Keratinocyte (primary cell): ENCODE measurements around the gene FBXO42. TPM values are rescaled to one million over a fixed set of nuclear protein-coding genes. Genes with fewer than 3 reads are reported as not detected.
A peak's percentile ranks its signal among the peaks of the same experiment; 100 is the strongest.

Source experiments
- DNase-seq: peaks from one replicate; pipeline ENCODE4 v3.0.0-alpha.2; 2011; ENCODE audit warnings: low read depth, missing footprints, low spot score
- FAIRE-seq: peaks from 2 replicates; lab custom pipeline; 2011; peaks lifted over from hg19 to GRCh38; lab: Jason Lieb, UNC
- H2AFZ ChIP-seq: 2 replicates; pipeline ENCODE4 v1.6.0; 2012; ENCODE audit warnings: low read length, control low read depth, inconsistent platforms; ENCODE audit not compliant: control insufficient read depth
- H3K27ac ChIP-seq: 2 replicates; pipeline ENCODE4 v1.5.1; 2011; ENCODE audit warnings: low read length; ENCODE audit not compliant: control insufficient read depth, insufficient read depth
- H3K27me3 ChIP-seq: 3 replicates; pipeline ENCODE4 v1.6.0; 2011; ENCODE audit warnings: low read length; ENCODE audit not compliant: control insufficient read depth, insufficient read depth; ENCODE audit errors: extremely low read depth
- H3K36me3 ChIP-seq, 2 experiments: 2 replicates in 1 of 2; 3 replicates in 1 of 2; pipeline ENCODE4 v1.5.1; 2011; ENCODE audit warnings: low read length in 2 of 2, mild to moderate bottlenecking in 1 of 2; ENCODE audit not compliant: control insufficient read depth in 2 of 2, insufficient read depth in 2 of 2; ENCODE audit errors: extremely low read depth in 1 of 2
- H3K4me1 ChIP-seq: 3 replicates; pipeline ENCODE4 v1.5.1; 2011; ENCODE audit warnings: low read length; ENCODE audit not compliant: control insufficient read depth, insufficient read depth; ENCODE audit errors: extremely low read depth
- H3K4me2 ChIP-seq: 3 replicates; pipeline ENCODE4 v1.6.0; 2011; ENCODE audit warnings: low read depth, low read length; ENCODE audit not compliant: control insufficient read depth, insufficient read depth; ENCODE audit errors: extremely low read depth
- H3K4me3 ChIP-seq, 3 experiments: fragments of 200-600 bp in 1 of 3; sonication (generic) in 1 of 3; 2 replicates in 2 of 3; 3 replicates in 1 of 3; pipeline ENCODE4 v1.5.1; 2011 to 2016; ENCODE audit warnings: low read length in 3 of 3, mild to moderate bottlenecking in 3 of 3, control low read depth in 2 of 3, inconsistent platforms in 1 of 3, low read depth in 1 of 3, mixed read lengths in 1 of 3, mixed run types in 1 of 3, moderate library complexity in 1 of 3; ENCODE audit not compliant: control insufficient read depth in 2 of 3, insufficient read depth in 2 of 3; ENCODE audit errors: extremely low read depth in 1 of 3
- H3K79me2 ChIP-seq: 2 replicates; pipeline ENCODE4 v1.6.0; 2012; ENCODE audit warnings: low read length; ENCODE audit not compliant: control insufficient read depth, insufficient read depth
- H3K9ac ChIP-seq: 3 replicates; pipeline ENCODE4 v1.6.0; 2011; ENCODE audit warnings: low read length; ENCODE audit not compliant: control insufficient read depth, insufficient read depth; ENCODE audit errors: extremely low read depth
- H3K9me1 ChIP-seq: 3 replicates; pipeline ENCODE4 v1.6.0; 2011; ENCODE audit warnings: low read length; ENCODE audit not compliant: control insufficient read depth, insufficient read depth; ENCODE audit errors: extremely low read depth
- H3K9me3 ChIP-seq: 2 replicates; pipeline ENCODE4 v1.5.1; 2012; ENCODE audit warnings: low read depth, low read length; ENCODE audit not compliant: control insufficient read depth
- H4K20me1 ChIP-seq: 3 replicates; pipeline ENCODE4 v1.6.0; 2011; ENCODE audit warnings: low read length; ENCODE audit not compliant: control insufficient read depth, insufficient read depth; ENCODE audit errors: extremely low read depth
- EZH2 ChIP-seq: IDR thresholded peaks from one replicate; pipeline ENCODE4 v1.6.1; 2012; ENCODE audit warnings: inconsistent platforms, mild to moderate bottlenecking, low read length, moderate library complexity
- dilution Hi-C: fragments of 300-500 bp; cut with MboI; formaldehyde crosslinking; loops from one replicate; pipeline ENCODE4 v1.7.0; 2020; ENCODE audit warnings: low sequenced_read_pairs; ENCODE audit not compliant: extremely low pct_ligation_motif_present
- polyA plus RNA-seq, 5 experiments: library from polyadenylated mRNA; depleted of rRNA in 3 of 5; stranded (reverse) in 3 of 5; stranded (forward) in 1 of 5; unstranded in 1 of 5; fragments of >200 nt; gene quantifications; 1 replicate in 1 of 5; 2 replicates in 3 of 5; 3 replicates in 1 of 5; pipeline versions ENCODE4 v1.2.1 to v1.2.3, GENCODE V29; 2011 to 2012; ENCODE audit warnings: missing spikeins in 2 of 5, low read depth in 1 of 5, low replicate concordance in 1 of 5
- TF ChIP-seq, protein P1 (sequence below), 3 experiments: IDR thresholded peaks in 1 of 3; conservative IDR thresholded peaks in 1 of 3; optimal IDR thresholded peaks in 1 of 3; 2 replicates in 2 of 3; 3 replicates in 1 of 3; pipeline versions ENCODE3 to v1.5.1; 2011; ENCODE audit warnings: low read length in 3 of 3, mild to moderate bottlenecking in 3 of 3, moderate library complexity in 2 of 3, control low read depth in 1 of 3, inconsistent platforms in 1 of 3; ENCODE audit not compliant: insufficient read depth in 2 of 3; ENCODE audit errors: extremely low read depth in 1 of 3

The FBXO42 gene
- polyA plus RNA-seq, 1 donor (not counting 4 experiments of a cell fraction or from before 2014, with no cell fraction given), result 14.1 TPM

DNA sequence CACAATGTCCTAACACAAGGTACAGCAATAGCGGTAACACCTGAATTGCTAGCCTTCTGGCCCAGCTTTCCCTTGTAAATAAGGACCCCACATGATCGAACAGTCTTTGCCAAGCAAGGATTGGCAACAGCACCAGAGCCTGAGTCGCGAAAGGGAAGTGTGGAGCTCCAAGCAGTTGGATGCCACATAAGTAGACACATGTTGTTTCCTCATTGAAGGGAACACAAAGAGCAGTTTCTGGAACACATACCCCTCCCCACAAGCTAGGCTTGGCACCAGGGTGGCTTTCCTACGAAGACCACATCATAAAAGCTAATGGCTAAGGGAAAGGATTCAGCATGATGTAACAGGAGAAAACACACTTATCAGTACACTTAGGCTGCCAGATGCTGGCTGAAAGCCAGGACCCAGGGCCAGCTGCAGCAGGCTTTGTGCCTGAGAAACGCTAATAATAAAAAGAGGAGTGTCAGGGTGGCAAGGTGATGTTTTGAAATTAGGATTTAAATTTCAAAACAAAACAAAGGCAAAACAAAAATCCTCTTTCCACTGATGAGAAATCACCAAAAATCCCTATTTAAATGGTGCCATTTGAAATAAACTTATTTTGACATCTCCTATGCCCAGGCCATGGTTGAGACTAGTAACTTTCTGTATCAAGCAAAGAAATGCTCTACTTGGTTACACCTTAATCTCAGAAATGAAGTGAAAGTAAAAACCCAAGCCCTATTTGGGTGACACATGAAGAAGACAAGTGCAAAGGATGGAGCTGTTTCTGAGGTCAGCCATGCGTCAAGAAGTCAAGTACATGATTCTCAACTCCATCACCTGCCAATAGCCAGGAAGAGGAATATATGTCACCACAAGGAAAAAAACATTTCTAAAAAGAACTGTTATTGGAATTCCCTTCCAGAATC is 103.4 kb downstream of the FBXO42 start:
- DNase-seq, result peak; percentile 41
- H3K36me3 ChIP-seq, result peaks cover 14 to 15% of the 10 kb centered on the region in 2 experiments
- no peak overlapping the region for H2AFZ ChIP-seq
- peaks cover 19% of the 10 kb centered on the region for H3K4me1 ChIP-seq
- H4K20me1 ChIP-seq, result no peaks in the 10 kb centered on the region
- H3K9ac ChIP-seq, result peak overlapping the region; percentile 42
- TF ChIP-seq, protein P1, sequence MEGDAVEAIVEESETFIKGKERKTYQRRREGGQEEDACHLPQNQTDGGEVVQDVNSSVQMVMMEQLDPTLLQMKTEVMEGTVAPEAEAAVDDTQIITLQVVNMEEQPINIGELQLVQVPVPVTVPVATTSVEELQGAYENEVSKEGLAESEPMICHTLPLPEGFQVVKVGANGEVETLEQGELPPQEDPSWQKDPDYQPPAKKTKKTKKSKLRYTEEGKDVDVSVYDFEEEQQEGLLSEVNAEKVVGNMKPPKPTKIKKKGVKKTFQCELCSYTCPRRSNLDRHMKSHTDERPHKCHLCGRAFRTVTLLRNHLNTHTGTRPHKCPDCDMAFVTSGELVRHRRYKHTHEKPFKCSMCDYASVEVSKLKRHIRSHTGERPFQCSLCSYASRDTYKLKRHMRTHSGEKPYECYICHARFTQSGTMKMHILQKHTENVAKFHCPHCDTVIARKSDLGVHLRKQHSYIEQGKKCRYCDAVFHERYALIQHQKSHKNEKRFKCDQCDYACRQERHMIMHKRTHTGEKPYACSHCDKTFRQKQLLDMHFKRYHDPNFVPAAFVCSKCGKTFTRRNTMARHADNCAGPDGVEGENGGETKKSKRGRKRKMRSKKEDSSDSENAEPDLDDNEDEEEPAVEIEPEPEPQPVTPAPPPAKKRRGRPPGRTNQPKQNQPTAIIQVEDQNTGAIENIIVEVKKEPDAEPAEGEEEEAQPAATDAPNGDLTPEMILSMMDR (optimal IDR thresholded peaks at IDR 0.05 in 1 of 3, IDR thresholded peaks at IDR 0.05 in 1 of 3, conservative IDR thresholded peaks at IDR 0.05 in 1 of 3; ENCODE audit: extremely low read depth in 1 of 3, insufficient read depth in 2 of 3, low read length in 3 of 3), result no peak
- TF ChIP-seq EZH2, result no peak
- no peak overlapping the region for H3K4me3 ChIP-seq
- dilution Hi-C loops, result no loop called here
- H3K27me3 ChIP-seq, result no peaks in the 10 kb centered on the region
- H3K27ac ChIP-seq, result peak overlapping the region; percentile 80
- peaks cover 3% of the 10 kb centered on the region for H3K9me1 ChIP-seq
- H3K9me3 ChIP-seq, result no peaks in the 10 kb centered on the region
- H3K4me2 ChIP-seq, result peak overlapping the region; percentile 49
- peak; percentile 82 for FAIRE-seq
- H3K79me2 ChIP-seq, result no peaks in the 10 kb centered on the region

DNA sequence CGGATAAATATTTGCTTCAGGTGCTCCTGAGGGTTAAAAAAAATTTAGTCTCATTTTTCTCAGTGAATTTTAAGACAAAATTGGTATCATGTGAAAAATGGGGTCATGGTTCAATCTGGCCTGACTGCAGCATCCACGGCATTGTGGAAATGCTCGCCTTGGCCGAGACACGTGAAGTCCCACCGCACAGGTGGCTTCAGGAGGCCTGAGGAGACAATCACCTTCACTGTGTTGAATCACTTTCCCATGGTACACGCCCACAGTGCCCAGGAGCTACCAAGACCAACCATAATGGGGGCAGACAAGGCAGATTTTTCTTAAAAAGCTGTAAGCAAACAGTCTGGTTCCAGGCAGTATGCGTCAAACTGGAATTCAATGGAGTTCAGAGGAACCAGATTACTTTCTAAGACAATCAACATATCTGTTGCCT is 104.3 kb downstream of the FBXO42 start:
- peak overlapping the region; percentile 49 for H3K4me2 ChIP-seq
- dilution Hi-C loops, result no loop called here
- H3K9me1 ChIP-seq, result peaks cover 3% of the 10 kb centered on the region
- peak overlapping the region; percentile 80 for H3K27ac ChIP-seq
- no peak overlapping the region for H3K4me3 ChIP-seq
- H3K79me2 ChIP-seq, result no peaks in the 10 kb centered on the region
- peaks cover 19% of the 10 kb centered on the region for H3K4me1 ChIP-seq
- TF ChIP-seq, protein P1 (optimal IDR thresholded peaks at IDR 0.05 in 1 of 3, IDR thresholded peaks at IDR 0.05 in 1 of 3, conservative IDR thresholded peaks at IDR 0.05 in 1 of 3; ENCODE audit: extremely low read depth in 1 of 3, insufficient read depth in 2 of 3, low read length in 3 of 3), result no peak
- TF ChIP-seq EZH2, result no peak
- FAIRE-seq (no peak), DNase-seq (no peak)
- H3K9ac ChIP-seq, result no peak overlapping the region
- no peaks in the 10 kb centered on the region for H3K27me3 ChIP-seq
- H3K9me3 ChIP-seq, result no peaks in the 10 kb centered on the region
- H4K20me1 ChIP-seq, result no peaks in the 10 kb centered on the region
- H2AFZ ChIP-seq, result no peak overlapping the region
- peaks cover 14 to 15% of the 10 kb centered on the region in 2 experiments for H3K36me3 ChIP-seq
